CD1c-positive myeloid dendritic cell (primary cell): ENCODE results near the gene ZNF135.
A peak's percentile ranks its signal among the peaks of the same experiment; 100 is the strongest.

Source experiments
- DNase-seq: peaks from one replicate; pipeline ENCODE4 v3.0.0-alpha.2; 2016; ENCODE audit errors: extremely low spot score

ZNF135 gene

GRCh38 chr19:58059003-58059670, at the start of gene ZNF135:
Gene ZNF135, plus strand, starts transcription at chr19:58059282. Its CDS starts 721 bp downstream, at chr19:58060003.
- peak; percentile 68 for DNase-seq

GRCh38 chr19:58009301-58009665, 49.8 kb upstream of the ZNF135 start:
- DNase-seq: no peak

GRCh38 chr19:58009666-58010301, 49.3 kb upstream of the ZNF135 start:
- peak; percentile 75 for DNase-seq

DNA sequence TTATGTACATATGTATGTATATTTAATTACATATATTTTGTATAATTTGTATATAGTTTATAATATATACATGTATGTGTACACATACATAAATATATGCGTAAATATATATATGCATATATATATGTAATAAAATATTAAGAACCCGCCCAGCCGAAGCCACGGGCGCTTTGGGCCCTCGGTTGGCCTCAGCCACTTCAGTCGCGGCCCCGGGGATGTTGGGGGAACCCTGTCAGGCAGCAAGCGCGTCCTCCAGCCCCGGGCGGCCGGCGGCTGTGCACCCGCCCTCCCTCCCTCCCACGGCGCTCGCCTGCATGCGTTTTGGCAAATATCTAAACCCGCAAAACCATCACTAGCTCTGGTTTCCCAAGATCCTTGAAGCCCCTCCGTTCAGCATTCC, 48.6 kb upstream of the ZNF135 start:
- DNase-seq: no peak

GRCh38 chr19:58014141-58014540, 44.9 kb upstream of the ZNF135 start:
- no peak for DNase-seq

- no peak for DNase-seq
Observed at GRCh38 chr19:58020129-58020528, 39.0 kb upstream of the ZNF135 start.

DNA sequence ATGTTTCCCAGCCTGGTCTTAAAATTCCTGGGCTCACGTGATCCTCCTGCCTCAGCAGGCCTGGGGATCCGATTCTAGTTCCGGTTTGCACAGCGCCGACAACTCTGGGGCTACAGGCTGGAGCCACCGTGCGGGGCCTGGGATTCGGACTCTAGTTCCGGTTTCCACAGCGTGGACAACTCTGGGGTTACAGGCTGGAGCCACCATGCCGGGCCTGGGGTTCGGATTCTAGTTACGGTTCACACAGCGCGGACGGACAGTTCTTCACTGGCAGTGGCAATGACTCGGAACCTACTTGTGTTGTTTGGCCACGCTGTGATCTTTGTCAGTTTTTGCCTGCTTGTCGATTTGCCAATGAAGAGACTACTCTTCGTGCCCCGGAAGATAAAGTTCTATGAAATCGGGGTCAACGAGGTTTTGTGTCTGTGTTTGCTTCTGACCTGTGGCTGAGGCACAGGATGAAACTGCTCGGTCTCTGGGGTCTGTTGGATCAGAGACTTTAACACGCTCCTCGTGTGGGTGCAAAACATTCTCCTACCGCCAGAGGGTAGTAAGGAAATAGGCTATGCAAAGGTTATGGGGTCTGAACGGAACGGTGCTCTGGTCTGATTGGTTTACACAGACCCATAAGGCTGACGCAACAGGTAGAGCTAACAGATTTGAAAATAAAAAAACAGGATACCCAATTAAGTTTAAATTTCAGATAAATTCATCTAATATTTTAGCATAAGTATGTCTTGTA, 37.4 kb upstream of the ZNF135 start:
- peak; percentile 55 for DNase-seq

DNA sequence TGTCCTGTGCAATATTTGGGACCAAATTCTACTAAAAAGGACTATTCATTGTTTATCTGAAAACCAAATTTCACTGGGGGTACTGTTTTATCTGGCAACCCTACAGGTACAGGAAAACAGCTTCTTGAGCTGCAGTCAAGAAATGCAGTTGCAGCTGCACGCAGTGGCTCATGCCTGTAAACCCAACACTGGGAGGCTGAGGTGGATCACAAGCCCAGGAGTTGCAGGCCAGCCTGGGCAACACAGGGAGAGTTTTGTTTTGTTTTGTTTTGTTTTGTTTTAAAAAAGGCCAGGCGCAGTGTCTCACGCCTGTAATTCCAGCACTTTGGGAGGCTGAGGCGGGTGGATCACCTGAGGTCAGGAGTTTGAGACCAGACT, 36.8 kb upstream of the ZNF135 start:
- no peak for DNase-seq

- DNase-seq: no peak
Observed at GRCh38 chr19:58024661-58025060, 34.4 kb upstream of the ZNF135 start.

DNA sequence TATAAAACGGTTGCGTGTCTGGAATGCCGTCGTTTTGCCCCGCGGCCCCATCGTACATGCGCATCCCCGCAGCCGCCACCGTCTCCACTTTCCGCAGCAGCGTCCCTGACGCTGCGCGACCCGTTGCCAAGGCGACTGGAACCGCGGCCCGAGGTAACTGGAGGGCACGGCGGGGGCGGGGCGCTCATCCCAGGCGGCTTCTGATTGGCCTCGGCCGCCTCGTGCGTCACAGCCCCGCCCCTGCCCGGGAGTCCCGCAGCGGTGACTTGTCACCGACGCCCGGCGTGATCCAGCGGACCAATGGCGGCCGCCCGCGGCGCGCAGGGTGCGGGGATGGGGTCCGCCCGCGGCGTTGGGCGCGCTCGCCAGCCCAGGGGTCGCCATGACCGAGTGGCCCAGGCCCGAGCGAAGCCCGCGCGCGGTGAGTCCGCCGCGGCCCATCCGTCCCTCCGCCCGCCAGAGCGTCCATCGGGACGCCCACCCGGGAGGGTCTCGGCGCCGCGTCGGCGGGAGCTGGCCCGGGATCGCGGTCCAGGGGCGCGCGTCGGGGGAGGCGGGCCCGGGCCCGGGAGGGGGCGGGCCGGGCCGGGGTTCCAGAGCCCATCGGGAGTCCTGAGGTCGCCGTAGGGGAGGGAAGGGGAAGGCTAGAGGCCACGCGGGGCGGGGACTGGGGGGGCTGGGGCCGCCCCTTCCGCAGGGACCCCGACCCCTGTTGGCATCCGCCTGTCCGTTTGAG, 25.2 kb upstream of the ZNF135 start, which contains the start of gene ZSCAN1:
Gene ZSCAN1 (plus strand): TSS at position 285 of the 736 bp plus-strand sequence. CDS start 3,812 bp downstream, outside the sequence.
- peak; percentile 64 for DNase-seq

DNA sequence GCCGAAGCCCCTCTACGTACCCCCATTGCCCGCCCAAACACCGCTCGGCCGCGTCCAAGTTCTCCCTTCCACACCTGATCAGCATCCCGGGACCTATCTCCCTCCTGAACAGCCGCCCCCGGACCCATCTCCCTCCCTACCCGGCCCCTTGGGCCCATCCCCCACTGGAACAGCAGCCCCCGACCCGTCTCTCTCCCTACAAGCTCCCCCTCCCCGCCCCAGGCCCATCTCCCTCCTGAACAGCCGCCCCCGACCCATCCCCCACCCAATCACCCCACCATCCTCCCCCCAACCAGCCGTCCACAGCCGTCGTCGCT, 24.6 kb upstream of the ZNF135 start:
- DNase-seq: no peak

DNA sequence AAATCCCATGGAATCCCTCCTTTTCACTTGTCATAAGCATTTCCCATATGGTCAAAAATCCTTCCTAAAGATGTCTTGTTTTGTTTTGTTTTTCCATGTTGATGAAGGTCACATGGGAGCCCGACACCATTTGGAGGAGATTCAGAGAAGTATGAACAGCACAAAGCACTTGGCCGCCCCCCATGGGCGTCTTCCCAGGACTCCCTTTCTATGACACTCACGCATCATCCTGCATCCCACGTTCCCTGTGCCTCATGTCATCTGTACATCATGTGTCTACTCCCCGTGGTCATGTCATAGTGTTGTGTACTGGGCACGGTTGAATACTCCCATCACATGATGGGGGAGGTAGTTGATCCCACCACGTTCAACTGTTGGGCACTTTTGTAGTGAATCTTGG, 23.2 kb upstream of the ZNF135 start:
- DNase-seq: no peak

DNA sequence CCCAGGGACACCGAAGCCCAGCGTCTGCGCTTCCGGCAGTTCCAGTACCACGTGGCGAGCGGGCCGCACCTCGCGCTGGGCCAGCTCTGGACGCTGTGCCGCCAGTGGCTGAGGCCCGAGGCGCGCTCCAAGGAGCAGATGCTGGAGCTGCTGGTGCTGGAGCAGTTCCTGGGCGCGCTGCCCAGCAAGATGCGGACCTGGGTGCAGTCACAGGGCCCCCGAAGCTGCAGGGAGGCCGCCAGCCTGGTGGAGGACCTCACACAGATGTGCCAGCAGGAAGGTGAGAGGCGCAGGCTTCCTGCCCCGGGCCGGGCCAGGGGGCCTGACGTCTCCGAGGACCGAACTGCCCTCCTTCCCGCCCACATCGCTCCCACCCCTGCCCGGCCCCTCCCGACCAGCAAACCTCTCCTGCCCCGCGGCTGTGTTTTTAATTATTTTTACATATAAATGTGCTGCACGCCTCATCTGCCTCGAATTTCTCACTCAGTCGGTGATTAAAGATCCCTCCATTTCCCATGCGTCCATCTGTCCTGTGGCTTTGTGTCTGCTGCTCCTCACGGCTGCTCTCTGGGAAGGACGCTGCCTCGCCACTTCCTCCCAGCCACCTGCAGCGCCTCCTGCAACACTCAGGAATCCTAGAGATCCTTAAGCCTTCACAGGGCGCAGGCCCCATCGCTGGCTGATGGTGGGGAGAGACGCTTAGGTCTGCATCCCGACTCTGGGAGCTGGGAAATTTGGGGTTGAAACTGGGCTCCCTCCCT, 21.0 kb upstream of the ZNF135 start:
- no peak for DNase-seq

- DNase-seq: no peak
Observed at GRCh38 chr19:58038688-58039204, 20.3 kb upstream of the ZNF135 start.

- DNase-seq: no peak
Observed at GRCh38 chr19:58040751-58041525, 18.1 kb upstream of the ZNF135 start.

- DNase-seq: no peak
Observed at GRCh38 chr19:58042495-58043340, 16.4 kb upstream of the ZNF135 start.

GRCh38 chr19:58044391-58044790, 14.7 kb upstream of the ZNF135 start:
- DNase-seq: no peak

- DNase-seq: no peak
Observed at GRCh38 chr19:58044886-58045285, 14.2 kb upstream of the ZNF135 start.

GRCh38 chr19:58045411-58046050, 13.6 kb upstream of the ZNF135 start:
- DNase-seq: no peak
